Subcutaneous adipose tissue (tissue), 4 donors: Measurements from ENCODE around the gene TRAPPC3L. TPM values are rescaled to one million over a fixed set of nuclear protein-coding genes. Genes with fewer than 3 reads are reported as not detected.

ENCODE experiments used
- total RNA-seq, 4 donors: library from RNA; depleted of rRNA; stranded (reverse); fragments of >200 nt; gene quantifications; one replicate each; pipeline ENCODE4 v1.1.0, GENCODE V29; 2016
- TF ChIP-seq, protein P1 (sequence below): fragments of 450-650 bp; IDR thresholded peaks from one replicate; pipeline ENCODE4 v1.5.1; 2016; ENCODE audit warnings: low read depth, mild to moderate bottlenecking, control low read depth, antibody characterized with exemption, moderate library complexity

TRAPPC3L gene
- under 1 TPM in 1 of 4 donors, not detected in 3; 0.33 TPM for total RNA-seq

DNA sequence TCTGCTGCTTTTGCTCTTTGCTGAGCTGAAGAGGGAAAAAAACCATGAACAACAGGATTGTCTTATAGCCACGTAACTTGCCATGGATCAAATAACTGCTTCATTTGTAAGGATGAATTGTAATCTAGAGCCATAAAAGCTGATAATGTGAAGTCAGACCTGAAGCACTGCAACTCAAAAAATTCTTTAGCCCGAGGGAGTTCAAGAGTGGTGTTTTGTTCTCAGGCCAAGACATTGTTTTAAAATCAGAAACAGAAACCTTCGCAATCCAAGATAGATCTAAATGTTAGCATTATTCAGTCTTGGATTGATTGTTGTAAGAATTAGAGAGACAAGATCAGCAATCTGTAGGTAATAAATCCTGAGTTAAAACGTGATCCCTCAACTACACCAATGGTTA is at the start of gene TRAPPC3L:
TSS of gene TRAPPC3L (minus strand) at position 34 of the 400 bp plus-strand sequence. CDS start 170 bp downstream, outside the sequence.
- TF ChIP-seq, protein P1, sequence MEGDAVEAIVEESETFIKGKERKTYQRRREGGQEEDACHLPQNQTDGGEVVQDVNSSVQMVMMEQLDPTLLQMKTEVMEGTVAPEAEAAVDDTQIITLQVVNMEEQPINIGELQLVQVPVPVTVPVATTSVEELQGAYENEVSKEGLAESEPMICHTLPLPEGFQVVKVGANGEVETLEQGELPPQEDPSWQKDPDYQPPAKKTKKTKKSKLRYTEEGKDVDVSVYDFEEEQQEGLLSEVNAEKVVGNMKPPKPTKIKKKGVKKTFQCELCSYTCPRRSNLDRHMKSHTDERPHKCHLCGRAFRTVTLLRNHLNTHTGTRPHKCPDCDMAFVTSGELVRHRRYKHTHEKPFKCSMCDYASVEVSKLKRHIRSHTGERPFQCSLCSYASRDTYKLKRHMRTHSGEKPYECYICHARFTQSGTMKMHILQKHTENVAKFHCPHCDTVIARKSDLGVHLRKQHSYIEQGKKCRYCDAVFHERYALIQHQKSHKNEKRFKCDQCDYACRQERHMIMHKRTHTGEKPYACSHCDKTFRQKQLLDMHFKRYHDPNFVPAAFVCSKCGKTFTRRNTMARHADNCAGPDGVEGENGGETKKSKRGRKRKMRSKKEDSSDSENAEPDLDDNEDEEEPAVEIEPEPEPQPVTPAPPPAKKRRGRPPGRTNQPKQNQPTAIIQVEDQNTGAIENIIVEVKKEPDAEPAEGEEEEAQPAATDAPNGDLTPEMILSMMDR = no peak

DNA sequence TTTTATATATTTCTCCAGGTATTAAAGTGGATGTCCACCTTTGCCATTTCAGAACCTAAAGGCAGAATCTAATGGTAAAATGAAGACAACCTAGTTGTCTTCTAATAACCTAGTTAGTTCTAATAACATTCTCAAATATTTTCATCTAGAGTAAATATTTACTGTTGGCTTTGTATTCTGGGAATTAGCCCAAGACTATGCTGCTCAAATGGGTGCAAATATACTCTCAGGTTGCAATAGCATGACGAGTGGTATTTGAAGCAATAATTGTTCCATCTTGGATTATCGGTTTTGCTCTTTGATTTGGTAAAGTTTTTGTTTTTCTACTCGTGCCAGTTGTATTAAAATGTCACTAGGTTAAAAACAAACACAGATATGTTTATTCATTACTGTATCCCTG is 49.8 kb upstream of the TRAPPC3L start:
- TF ChIP-seq, protein P1 = no peak

DNA sequence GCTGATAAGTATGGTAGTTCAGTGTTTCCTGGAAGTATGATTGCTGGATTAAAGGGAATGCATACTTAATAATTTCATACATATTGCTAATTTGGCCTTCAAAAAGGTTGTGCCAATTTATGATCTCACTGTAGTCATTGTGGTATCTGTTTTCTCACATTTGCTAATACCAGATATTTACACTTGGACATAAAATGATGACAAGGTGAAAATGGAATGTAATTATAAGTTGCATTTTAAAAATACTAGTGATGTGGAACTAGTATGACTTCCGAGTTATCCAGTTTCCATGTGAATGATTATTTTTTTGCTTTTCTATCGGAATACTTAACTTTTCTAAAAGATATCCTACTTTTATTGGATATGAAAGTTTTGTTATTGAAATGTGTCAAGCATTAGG is 41.3 kb upstream of the TRAPPC3L start:
- TF ChIP-seq, protein P1 = no peak

DNA sequence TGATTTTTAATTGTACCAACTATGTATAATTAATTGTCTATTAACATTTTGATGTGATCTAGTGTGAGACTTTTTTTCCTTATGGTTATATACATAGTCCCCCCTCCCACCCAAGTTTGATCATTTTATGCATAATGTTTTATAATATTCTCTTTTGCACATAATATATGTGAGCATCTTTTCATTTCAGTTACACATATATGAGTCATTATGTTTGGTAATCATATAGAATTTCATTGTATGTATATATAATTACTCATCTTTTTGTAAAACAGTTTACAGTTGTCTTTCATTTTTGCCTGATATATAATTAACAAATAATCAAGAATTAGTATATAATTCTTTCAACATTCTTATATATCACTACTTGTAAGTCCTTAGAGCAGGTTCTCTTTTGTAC is 40.8 kb upstream of the TRAPPC3L start:
- TF ChIP-seq, protein P1 = no peak

DNA sequence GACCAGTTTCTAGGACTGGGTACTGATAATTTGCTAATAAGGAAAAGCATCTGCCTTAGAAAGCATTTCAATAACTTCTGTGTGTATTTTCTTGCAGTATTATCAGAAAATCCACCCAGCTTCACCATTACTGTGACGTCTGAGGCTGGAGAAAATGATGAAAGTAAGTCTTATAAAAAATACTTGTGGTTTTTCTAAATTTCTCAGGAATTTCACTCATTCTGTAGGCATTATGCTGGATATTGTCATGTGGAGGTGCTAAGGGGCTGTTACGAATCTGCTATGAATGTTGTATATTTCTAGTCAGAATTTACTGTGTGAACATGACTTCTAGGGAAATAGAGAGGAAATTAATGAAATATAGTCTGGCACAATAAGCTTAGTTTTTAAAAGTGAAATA is 34.7 kb upstream of the TRAPPC3L start:
- TF ChIP-seq, protein P1 = no peak

DNA sequence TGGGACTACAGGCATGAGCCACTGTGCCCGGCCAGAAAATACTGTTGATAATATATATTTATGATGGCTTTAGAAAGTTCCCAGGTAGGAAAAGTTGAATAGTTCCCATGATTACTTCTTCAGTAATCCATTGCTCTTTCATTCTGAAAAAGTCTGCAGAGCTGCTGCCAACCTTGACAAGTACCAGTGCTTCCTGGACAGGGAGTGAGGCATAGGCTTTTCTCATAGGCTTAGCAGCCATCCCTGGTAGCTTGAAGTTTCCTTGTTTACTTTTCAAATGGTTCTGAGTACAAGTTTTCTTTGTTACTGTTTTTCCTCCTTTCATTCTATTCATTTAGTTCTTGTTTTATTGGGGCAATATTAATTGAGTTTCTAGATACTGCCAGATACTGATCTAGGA is 33.7 kb upstream of the TRAPPC3L start:
- TF ChIP-seq, protein P1 = no peak

DNA sequence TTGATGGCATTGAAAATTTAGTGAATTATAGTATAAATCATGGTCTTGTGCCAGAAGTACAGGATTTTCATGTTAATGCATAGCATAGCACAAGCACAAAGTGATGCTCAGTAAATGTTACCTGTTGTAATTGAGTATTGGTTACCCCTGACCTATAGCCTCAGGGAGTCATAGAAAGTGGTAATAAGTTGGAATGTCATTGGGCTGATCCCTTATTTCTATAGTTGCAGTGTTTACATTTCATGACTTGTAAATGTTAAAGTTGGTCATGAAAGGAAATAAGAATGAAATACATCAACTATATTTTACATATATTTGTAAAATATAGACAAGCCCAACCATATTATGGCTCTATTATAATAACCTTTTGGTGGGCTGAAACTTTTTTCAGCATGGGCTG is 32.9 kb upstream of the TRAPPC3L start:
- TF ChIP-seq, protein P1 = no peak
